GM08714 (cell line): Measurements from ENCODE around the gene TJP1.
A peak's percentile ranks its signal among the peaks of the same experiment; 100 is the strongest.
"Not testable (repeated sequence)": the region's sequence is repeated elsewhere in the genome, so short reads cannot be mapped to it uniquely, and the experiment has no call there.

ENCODE experiments used
- H3K4me3 ChIP-seq: fragments of 200-500 bp; sonication (Bioruptor generic); 2 replicates; pipeline ENCODE4 v1.5.1; 2014; ENCODE audit warnings: mild to moderate bottlenecking, low read length, inconsistent platforms
- ZNF274 ChIP-seq: IDR thresholded peaks from 2 replicates; pipeline ENCODE4 v1.6.1; 2012; ENCODE audit warnings: mild to moderate bottlenecking, low read depth, low read length

Gene TJP1

DNA sequence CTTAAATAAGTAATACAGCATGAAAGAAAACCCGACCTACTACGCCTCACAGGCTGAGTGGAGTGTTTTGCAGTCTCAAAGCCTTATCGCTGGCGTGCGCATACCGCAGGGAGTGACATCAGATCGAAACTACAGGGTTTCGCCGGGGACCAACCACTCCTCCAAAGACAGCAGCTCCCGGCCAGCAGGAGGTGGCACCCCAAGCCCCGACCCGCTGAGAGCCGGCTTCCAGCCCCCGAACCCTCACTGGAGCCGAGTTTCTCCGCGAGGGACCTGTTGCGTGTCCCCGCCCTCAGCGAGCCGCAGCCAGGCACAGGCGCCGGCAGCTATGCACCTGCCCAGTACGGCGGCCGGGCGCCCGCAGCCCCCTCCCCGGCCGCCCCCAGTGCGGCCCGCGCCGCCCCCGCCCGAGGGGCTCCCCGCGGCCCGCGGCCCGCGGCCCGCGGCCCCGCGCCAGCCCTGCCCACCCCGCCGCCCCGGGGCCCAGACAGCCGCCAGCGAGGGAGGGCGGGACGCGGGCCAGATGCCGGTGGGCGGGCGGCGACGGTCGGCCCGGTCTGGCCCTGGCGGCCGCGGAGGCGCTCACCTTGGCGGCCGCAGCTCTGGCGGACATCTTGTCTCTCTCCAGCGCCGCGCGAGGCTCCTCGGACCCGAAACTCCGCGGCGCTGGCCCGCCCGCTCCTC lies 710 bp downstream of the TJP1 start:
- TF ChIP-seq ZNF274, result no peak
- H3K4me3 ChIP-seq, result peak overlapping the region; percentile 53; the same call in 1 of the 2 replicates

GRCh38 chr15:29820394-29821154 lies 1.7 kb downstream of the TJP1 start:
- TF ChIP-seq ZNF274, result no peak
- H3K4me3 ChIP-seq, result peak overlapping the region; percentile 15; the same call in 1 of the 2 replicates

- H3K4me3 ChIP-seq, result no peak overlapping the region; the same call in 1 of the 2 replicates
- TF ChIP-seq ZNF274, result no peak
Measured at GRCh38 chr15:29819979-29820378, 2.3 kb downstream of the TJP1 start.

- H3K4me3 ChIP-seq, result no peak overlapping the region
- no peak for TF ChIP-seq ZNF274
Measured at GRCh38 chr15:29818141-29818540, 4.1 kb downstream of the TJP1 start.

- H3K4me3 ChIP-seq, result not testable (repeated sequence)
Measured at GRCh38 chr15:29817455-29817854, 4.8 kb downstream of the TJP1 start.

DNA sequence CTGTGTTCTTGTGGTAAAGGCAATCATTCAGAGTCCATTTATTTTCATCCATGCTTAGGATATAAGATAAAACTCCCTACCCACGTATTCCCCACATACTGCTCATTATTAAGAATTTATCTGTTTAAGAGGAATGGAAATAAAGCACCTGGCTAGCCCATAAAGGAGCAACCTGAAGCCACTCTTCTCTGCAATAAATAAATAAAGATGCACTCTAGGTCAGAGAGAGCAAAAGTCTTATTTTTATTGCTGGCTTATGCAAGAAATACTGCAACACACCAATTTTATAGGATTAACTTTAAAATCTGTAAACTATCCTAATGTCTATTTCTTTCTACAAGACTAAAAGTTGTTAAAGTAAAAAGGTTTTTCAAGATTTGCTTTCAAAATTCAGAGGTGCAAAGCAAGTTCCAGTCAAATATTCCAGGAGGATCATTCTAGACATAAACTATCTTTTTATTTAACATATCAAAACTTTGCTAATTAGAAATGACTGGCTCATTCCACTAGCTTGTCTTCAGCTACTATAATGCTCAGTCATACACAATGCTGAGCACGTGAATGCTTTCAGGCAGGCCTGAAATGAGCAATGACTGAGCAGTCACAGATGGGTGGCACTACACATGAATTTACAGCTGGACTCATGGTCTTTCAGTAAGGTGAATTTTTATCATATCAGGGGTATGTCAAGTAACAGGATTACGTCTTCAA lies 7.1 kb downstream of the TJP1 start:
- no peak for TF ChIP-seq ZNF274

GRCh38 chr15:29813009-29813408 lies 9.3 kb downstream of the TJP1 start:
- H3K4me3 ChIP-seq, result no peak overlapping the region

More for the DNA sequence above, 7.1 kb downstream of the TJP1 start:
- no peak overlapping the region for H3K4me3 ChIP-seq

DNA sequence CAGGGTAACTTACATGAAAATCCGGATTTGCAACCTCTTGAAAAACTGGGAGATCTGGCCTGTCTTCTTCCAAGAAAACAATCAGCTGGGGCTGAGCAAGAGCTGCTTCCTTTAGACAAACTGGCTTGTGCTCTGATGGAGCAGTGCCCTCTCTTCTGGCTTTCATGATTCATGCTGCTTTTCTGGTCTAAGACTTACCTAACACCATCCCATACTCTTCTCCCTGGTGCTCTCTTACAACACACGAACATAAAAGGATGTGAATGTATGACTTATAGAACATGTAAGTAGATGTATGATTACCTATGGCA lies 9.9 kb downstream of the TJP1 start:
- no peak for TF ChIP-seq ZNF274

More at GRCh38 chr15:29813009-29813408, 9.3 kb downstream of the TJP1 start:
- no peak for TF ChIP-seq ZNF274

DNA sequence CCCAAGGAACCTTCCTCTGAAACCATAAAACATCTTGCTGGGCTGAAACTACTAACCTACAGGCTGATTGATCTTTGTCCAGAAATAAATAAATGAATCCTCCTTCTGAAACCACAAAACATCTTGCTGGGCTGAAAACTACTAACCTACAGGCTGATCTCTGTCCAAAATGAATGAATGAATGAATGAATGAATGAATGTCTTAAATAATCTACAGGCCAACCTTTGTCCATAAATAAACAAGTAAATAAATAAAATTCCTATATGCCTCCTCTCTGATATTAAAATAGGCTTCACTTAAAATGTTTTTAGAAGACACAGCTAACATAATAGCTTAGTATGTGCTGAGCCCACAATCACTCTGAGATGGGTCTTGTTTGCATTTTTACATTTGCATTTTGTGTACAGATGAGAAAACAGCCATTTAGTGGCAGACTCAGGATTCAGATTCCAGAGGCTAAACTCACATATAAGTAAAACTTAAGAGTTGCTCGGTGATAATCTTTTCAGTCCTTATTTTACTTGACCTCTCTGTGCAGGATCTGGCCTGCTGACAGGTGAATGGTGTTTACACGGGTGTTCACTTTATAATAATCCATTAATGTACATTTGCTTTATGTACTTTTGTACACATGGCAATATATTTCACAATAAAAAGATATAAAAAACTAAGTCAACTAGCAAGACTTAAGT lies 10.4 kb downstream of the TJP1 start:
- no peak for TF ChIP-seq ZNF274
- H3K4me3 ChIP-seq, result no peak overlapping the region

More for the DNA sequence above, 9.9 kb downstream of the TJP1 start:
- H3K4me3 ChIP-seq, result no peak overlapping the region

DNA sequence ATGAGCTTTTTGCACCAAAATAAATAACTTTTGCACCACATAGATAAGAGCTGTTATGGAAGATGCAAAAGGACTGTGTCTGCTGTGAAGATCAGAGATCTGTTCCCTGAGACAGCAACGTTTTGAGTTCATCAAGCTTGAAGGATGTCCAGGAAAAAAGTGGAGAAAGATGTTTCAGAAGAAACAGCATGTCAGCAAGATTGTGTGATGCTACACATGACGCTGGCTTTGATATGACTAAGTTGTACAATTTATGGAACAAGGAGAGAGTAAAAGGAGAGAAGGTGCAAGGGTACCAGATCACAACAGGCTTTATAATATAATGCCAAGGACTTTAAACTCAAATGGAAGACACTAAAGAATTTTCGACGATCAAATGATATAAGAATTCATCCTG lies 16.6 kb downstream of the TJP1 start:
- H3K4me3 ChIP-seq, result no peak overlapping the region
- no peak for TF ChIP-seq ZNF274

GRCh38 chr15:29805043-29805707 lies 17.1 kb downstream of the TJP1 start:
- no peak overlapping the region for H3K4me3 ChIP-seq

GRCh38 chr15:29802411-29802810 lies 19.9 kb downstream of the TJP1 start:
- H3K4me3 ChIP-seq, result no peak overlapping the region
- no peak for TF ChIP-seq ZNF274

More at GRCh38 chr15:29805043-29805707, 17.1 kb downstream of the TJP1 start:
- TF ChIP-seq ZNF274, result no peak

GRCh38 chr15:29800491-29801366 lies 21.5 kb downstream of the TJP1 start:
- TF ChIP-seq ZNF274, result no peak
- H3K4me3 ChIP-seq, result no peak overlapping the region
